NCI-H2196 treated with DMSO at 0.1 percent for 48 hours (cell line): ENCODE data around the gene PTCD2.

Experiments
- DNase-seq: peaks from one replicate; lab custom pipeline; 2025; ENCODE audit not compliant: unreplicated experiment; lab: John Stamatoyannopoulos, UW

The PTCD2 gene

DNA sequence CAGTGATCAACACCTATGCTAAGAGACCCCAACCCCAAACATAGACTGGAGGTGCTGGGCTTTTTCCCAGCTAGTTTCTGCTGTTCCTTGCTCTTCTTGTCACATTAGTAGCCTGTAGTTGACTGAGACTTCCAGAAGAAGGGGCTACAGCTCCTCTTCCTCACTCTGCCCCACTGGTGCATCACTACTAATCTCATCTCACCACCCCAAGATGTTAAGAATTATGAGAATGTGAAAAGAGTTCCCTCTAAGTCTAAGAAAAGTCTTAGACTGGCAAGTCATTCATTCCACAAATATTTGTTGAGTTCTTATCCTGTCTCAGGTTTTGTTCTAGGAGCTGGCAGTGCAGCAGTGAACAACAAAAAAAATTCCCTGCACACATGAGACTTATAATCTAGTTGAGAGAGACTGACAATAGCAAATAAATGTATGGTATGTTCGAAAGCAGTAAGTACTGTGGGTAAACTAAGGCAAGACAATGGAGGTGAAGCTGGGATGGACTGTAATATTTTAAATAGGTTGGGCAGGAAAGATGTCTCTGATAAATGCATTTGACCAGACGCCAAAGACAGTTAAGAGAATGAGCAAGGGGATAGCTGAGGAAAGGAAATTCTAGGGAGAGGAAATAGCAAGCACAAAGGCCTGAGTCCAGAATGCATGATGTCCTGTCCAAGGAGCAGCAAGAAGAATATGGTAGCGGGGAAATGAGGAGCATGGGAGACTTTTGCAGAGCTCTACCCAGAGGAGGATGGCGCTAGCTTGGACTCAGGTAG, 92.3 kb downstream of the PTCD2 start:
- no peak for DNase-seq

DNA sequence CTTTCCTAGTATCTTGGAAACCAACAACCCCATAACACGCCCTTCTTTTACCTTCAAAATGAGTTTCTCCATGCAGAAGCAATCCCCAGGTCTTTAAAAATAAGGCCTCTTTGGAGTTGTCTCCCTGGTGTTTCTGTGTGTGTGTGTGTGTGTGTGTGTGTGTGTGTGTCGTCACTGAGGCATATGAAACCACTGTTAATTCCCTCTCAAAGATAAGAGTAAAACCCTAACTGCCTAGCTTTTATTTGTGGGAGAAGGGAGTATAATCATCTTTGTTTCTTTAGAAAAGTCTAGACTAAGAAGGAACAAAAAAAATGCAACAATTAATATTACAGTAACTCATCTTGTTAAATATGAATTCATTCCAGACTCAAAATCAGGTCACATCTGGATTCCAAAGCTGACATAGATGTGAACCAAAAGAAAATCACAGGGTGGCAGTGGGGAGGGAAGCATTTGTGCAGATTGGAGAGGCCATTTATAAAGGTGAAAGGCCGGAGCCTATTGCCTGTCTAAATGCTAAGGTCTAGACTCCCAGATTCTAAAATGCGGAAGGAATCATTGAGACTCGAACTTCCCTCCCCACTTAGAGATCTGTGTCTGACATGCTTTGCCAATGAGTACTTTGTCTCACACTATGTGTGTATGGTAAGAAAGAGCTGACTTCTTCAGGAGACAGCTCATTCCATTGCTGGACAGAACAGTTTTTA, 95.6 kb downstream of the PTCD2 start:
- DNase-seq = no peak

DNA sequence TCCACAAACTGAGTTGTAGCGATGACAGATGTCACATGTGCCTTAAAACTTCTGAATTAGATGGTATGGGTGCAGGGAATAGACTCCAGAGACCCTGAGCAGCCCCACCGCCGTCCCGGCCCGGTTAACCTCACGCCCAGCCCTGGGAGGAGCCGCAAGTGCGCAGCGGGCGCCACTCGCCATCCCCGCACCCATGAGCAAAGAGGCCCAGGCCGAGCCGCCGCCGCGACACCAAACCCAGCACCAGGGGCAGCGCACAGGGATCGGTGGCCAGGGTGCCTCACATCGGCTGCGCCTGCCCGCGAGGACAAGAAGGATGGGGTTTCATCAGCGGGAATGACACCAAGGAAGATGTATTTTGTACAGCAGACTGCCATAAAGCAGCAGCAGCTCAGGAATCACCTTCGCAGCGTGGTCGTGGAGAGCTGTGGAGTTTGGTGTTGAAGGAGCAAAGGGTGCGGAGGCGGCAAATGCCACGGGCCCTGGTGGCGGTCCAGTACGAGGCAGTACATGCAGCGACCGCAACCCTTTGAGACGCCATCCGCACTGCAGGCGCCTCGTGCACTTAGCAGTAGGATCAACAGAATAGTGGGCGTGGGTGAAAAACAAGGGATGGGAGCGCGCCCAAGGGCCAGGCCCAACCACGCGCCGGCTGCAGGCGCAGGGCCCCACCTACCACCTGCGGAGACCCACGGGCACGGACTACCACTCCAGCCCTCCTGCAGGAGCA, 97.3 kb downstream of the PTCD2 start:
- DNase-seq = no peak
